Renal cortex interstitium (tissue), 11 donors: ENCODE results near the gene METTL27. TPM values are rescaled to one million over a fixed set of nuclear protein-coding genes. Genes with fewer than 3 reads are reported as not detected.
"Not testable (repeated sequence)": the region's sequence is repeated elsewhere in the genome, so short reads cannot be mapped to it uniquely, and the experiment has no call there.

Source experiments
- DNase-seq, 11 donors: peaks; one replicate each; pipeline ENCODE4 v3.0.0-alpha.2; 2013; ENCODE audit warnings: low read depth in 9 of 11, low spot score in 4 of 11; ENCODE audit errors: extremely low read depth in 1 of 11
- polyA plus RNA-seq, 3 donors: library from polyadenylated mRNA; unstranded; fragments of 120-200 nt; gene quantifications; one replicate each; pipeline ENCODE4 v1.2.1, GENCODE V29; 2013; ENCODE audit not compliant: insufficient read length in 3 of 3

METTL27 gene
- polyA plus RNA-seq, 3 donors = 3.5 to 15.9 (median 12.9) TPM

DNA sequence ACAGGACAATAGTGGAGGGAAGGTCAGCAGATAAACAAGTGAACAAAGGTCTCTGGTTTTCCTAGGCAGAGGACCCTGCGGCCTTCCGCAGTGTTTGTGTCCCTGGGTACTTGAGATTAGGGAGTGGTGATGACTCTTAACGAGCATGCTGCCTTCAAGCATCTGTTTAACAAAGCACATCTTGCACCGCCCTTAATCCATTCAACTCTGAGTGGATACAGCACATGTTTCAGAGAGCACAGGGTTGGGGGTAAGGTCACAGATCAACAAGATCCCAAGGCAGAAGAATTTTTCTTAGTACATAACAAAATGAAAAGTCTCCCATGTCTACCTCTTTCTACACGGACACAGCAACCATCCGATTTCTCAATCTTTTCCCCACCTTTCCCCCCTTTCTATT, 45.7 kb downstream of the METTL27 start:
- not testable (repeated sequence) for DNase-seq

DNA sequence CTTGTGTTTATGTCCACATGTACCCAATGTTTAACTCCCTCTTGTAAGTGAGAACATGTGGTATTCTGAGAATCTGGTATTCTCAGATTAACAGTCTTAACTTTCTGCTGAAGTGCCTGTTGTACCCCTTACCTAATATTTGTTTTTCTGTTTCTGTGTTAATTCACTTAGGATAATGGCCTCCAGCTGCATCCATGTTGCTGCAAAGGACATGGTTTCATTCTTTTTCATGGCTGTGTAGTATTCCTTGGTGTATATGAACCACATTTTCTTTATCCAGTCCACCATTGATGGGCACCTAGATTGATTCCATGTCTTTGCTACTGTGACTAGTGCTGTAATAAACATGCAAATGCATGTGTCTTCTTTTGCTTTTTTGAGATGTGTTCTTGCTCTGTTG, 47.1 kb downstream of the METTL27 start:
- DNase-seq = not testable (repeated sequence)

DNA sequence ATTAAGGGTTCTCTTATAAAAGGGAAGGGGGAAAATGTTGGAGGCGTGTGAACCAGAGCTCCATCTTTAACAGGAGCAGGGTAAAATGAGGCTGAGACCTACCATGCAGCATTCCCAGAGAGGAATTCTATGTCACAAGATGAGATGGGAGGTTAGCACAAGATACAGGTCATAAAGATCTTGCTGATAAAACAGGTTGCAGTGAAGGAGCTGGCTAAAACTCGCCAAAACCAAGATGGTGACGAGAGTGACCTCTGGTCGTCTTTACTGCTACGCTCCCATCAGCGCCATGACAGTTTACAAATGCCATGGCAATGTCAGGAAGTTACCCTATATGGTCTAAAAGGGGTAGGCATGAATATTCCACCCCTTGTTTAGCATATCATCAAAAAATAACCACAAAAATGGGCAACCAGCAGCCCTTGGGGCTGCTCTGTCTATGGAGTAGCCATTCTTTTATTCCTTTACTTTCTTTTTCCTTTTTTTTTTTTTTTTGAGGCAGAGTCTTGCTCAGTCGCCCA, 51.1 kb downstream of the METTL27 start:
- not testable (repeated sequence) for DNase-seq

DNA sequence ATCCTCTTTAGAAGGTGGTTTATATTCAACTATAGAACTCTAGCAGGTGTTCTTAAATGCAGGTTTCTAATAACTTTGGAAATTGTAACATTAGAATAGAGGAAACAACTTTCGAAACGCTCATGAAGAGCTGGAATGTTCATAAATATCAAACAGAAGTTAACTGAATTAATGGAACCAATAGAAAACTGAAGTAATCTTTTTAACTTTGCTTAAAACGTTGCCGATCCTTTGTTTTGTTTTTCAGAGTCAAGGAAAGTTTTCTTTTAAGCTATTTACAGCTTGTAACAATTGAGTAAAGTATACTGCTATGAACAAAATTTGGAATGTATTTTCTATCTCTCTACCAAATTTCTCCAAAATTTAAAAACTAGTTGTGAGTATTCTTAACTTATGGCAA, 53.3 kb downstream of the METTL27 start:
- no peak for DNase-seq

DNA sequence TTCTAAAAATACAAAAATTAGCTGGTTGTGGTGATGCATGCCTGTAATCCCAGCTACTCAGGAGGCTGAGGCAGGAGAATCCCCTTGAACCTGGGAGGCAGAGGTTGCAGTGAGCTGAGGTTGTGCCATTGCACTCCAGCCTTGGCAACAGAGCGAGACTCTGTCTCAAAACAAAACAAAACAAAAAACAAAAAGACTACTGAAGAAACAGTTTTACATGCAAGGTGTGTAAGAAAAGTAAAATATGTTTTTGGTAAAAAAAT, 54.6 kb downstream of the METTL27 start:
- not testable (repeated sequence) for DNase-seq

DNA sequence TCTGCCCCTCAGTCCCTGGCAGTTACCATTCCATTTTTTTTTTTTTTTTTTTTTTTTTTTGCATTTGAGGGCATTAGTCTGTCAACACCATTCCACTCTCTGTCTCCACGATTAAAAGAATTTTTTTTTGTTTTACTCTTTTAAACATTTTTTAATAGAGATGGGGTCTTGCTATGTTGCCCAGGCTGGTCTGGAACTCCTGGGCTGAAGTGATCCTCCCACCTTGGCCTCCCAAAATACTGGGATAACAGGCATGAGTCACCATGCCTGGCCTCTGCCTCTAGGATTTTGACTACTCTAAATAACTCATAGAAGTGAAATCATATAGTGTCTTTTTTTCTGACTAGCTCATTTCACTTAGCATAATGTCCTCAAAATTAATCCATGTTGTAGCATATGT, 55.7 kb downstream of the METTL27 start:
- DNase-seq = no peak

Other genes starting within 250 kb of the METTL27 start
- 1 to 10 TPM; 4.8 to 8.5 (median 5.6) TPM for gene MLXIPL, start 218.0 kb downstream of the METTL27 start, polyA plus RNA-seq
- 10 to 100 TPM in 2 of 3 donors, 1 to 10 TPM in 1; 9.6 to 17.7 (median 16.3) TPM for gene VPS37D, start 174.7 kb downstream of the METTL27 start, polyA plus RNA-seq
- 10 to 100 TPM in 2 of 3 donors, 1 to 10 TPM in 1; 8.9 to 11.2 (median 10.9) TPM for gene DNAJC30, start 159.1 kb downstream of the METTL27 start, polyA plus RNA-seq
- 100 to 1,000 TPM in 1 of 3 donors, 10 to 100 TPM in 2; 88.5 to 112 (median 93.8) TPM for gene BUD23, start 158.9 kb downstream of the METTL27 start, polyA plus RNA-seq
- gene STX1A, start 122.8 kb downstream of the METTL27 start, polyA plus RNA-seq = 10 to 100 TPM in 2 of 3 donors, 1 to 10 TPM in 1; 7.4 to 11.0 (median 10.5) TPM
- 10 to 100 TPM; 23.7 to 35.9 (median 26.1) TPM for gene ABHD11, start 103.7 kb downstream of the METTL27 start, polyA plus RNA-seq
- gene CLDN3, start 72.2 kb downstream of the METTL27 start, polyA plus RNA-seq = 10 to 100 TPM; 23.9 to 73.3 (median 54.1) TPM
- 10 to 100 TPM; 57.3 to 98.1 (median 83.9) TPM for gene CLDN4, start 11.5 kb downstream of the METTL27 start, polyA plus RNA-seq
- under 1 TPM in 1 of 3 donors, not detected in 2; 0.21 TPM for gene TMEM270, start 18.6 kb upstream of the METTL27 start, polyA plus RNA-seq
- gene ELN, start 185.7 kb upstream of the METTL27 start, polyA plus RNA-seq = 10 to 100 TPM; 42.8 to 95.7 (median 72.8) TPM
- 10 to 100 TPM; 18.3 to 26.6 (median 25.1) TPM for gene LIMK1, start 241.3 kb upstream of the METTL27 start, polyA plus RNA-seq